ENCODE results near the gene NFATC3. TPM values are rescaled to one million over a fixed set of nuclear protein-coding genes. Genes with fewer than 3 reads are reported as not detected.

NFATC3 gene
- 10 to 100 TPM; 32.0 to 38.1 (median 35.0) TPM for polyA plus RNA-seq (ENCODE audit: insufficient read length in 4 of 4)

GRCh38 chr16:68085259-68086071 is at the start of gene NFATC3:
NFATC3 (plus strand) TSS chr16:68085370; CDS start chr16:68085682, 312 bp downstream.
- DNase-seq (ENCODE audit: low read depth in 4 of 4, low spot score in 3 of 4): peak in 1 of 4 donors; percentile 33

- no peak for DNase-seq (ENCODE audit: low read depth in 4 of 4, low spot score in 3 of 4)
Measured at GRCh38 chr16:68037841-68038597, 47.2 kb upstream of the NFATC3 start.

- peak in 3 of 4 donors; percentile 29 to 37 (median 35) for DNase-seq (ENCODE audit: low read depth in 4 of 4, low spot score in 3 of 4)
Measured at GRCh38 chr16:68040506-68041288, 44.5 kb upstream of the NFATC3 start.

GRCh38 chr16:68041783-68042182 is 43.4 kb upstream of the NFATC3 start:
- DNase-seq (ENCODE audit: low read depth in 4 of 4, low spot score in 3 of 4): no peak

- DNase-seq (ENCODE audit: low read depth in 4 of 4, low spot score in 3 of 4): no peak
Measured at GRCh38 chr16:68046106-68046505, 39.1 kb upstream of the NFATC3 start.

GRCh38 chr16:68047987-68048386 is 37.2 kb upstream of the NFATC3 start:
- DNase-seq (ENCODE audit: low read depth in 4 of 4, low spot score in 3 of 4): no peak

GRCh38 chr16:68049449-68049848 is 35.7 kb upstream of the NFATC3 start:
- no peak for DNase-seq (ENCODE audit: low read depth in 4 of 4, low spot score in 3 of 4)

- no peak for DNase-seq (ENCODE audit: low read depth in 4 of 4, low spot score in 3 of 4)
Measured at GRCh38 chr16:68055395-68055794, 29.8 kb upstream of the NFATC3 start.

GRCh38 chr16:68059804-68060203 is 25.4 kb upstream of the NFATC3 start:
- no peak for DNase-seq (ENCODE audit: low read depth in 4 of 4, low spot score in 3 of 4)

- DNase-seq (ENCODE audit: low read depth in 4 of 4, low spot score in 3 of 4): no peak
Measured at GRCh38 chr16:68061396-68061795, 23.8 kb upstream of the NFATC3 start.

GRCh38 chr16:68062910-68063393 is 22.2 kb upstream of the NFATC3 start:
- DNase-seq (ENCODE audit: low read depth in 4 of 4, low spot score in 3 of 4): no peak

GRCh38 chr16:68064791-68065365 is 20.3 kb upstream of the NFATC3 start:
- DNase-seq (ENCODE audit: low read depth in 4 of 4, low spot score in 3 of 4): no peak

- DNase-seq (ENCODE audit: low read depth in 4 of 4, low spot score in 3 of 4): no peak
Measured at GRCh38 chr16:68065716-68066305, 19.4 kb upstream of the NFATC3 start.

GRCh38 chr16:68066763-68067162 is 18.4 kb upstream of the NFATC3 start:
- no peak for DNase-seq (ENCODE audit: low read depth in 4 of 4, low spot score in 3 of 4)

GRCh38 chr16:68068926-68069325 is 16.2 kb upstream of the NFATC3 start:
- no peak for DNase-seq (ENCODE audit: low read depth in 4 of 4, low spot score in 3 of 4)

- DNase-seq (ENCODE audit: low read depth in 4 of 4, low spot score in 3 of 4): no peak
Measured at GRCh38 chr16:68069511-68070248, 15.5 kb upstream of the NFATC3 start.

- DNase-seq (ENCODE audit: low read depth in 4 of 4, low spot score in 3 of 4): no peak
Measured at GRCh38 chr16:68070249-68070730, 14.9 kb upstream of the NFATC3 start.

GRCh38 chr16:68070806-68071517 is 14.2 kb upstream of the NFATC3 start:
- no peak for DNase-seq (ENCODE audit: low read depth in 4 of 4, low spot score in 3 of 4)

GRCh38 chr16:68071518-68071901 is 13.7 kb upstream of the NFATC3 start:
- DNase-seq (ENCODE audit: low read depth in 4 of 4, low spot score in 3 of 4): no peak
